Measurements from ENCODE around the gene PTH1R.

Gene PTH1R

GRCh38 chr3:46853441-46854415 lies 23.8 kb upstream of the PTH1R start:
- DNase-seq (ENCODE audit: low spot score), result no peak
- no peak for TF ChIP-seq CTCF (IDR thresholded peaks at IDR 0.05; ENCODE audit: extremely low read depth, insufficient read depth, missing control alignments)
- in situ Hi-C loops (cut with MboI; ENCODE audit: low pct_unique_long_range_greater_than_20kb, low sequenced_read_pairs, unreplicated experiment), result no loop called here

- in situ Hi-C loops (cut with MboI; ENCODE audit: low pct_unique_long_range_greater_than_20kb, low sequenced_read_pairs, unreplicated experiment), result no loop called here
- no peak for TF ChIP-seq CTCF (IDR thresholded peaks at IDR 0.05; ENCODE audit: extremely low read depth, insufficient read depth, missing control alignments)
- no peak for DNase-seq (ENCODE audit: low spot score)
Measured at GRCh38 chr3:46854555-46854991, 22.9 kb upstream of the PTH1R start.

GRCh38 chr3:46856576-46857471 lies 20.7 kb upstream of the PTH1R start:
- in situ Hi-C loops (cut with MboI; ENCODE audit: low pct_unique_long_range_greater_than_20kb, low sequenced_read_pairs, unreplicated experiment), result no loop called here
- no peak for TF ChIP-seq CTCF (IDR thresholded peaks at IDR 0.05; ENCODE audit: extremely low read depth, insufficient read depth, missing control alignments)
- DNase-seq (ENCODE audit: low spot score), result no peak

GRCh38 chr3:46857485-46858341 lies 19.8 kb upstream of the PTH1R start:
- TF ChIP-seq CTCF (IDR thresholded peaks at IDR 0.05; ENCODE audit: extremely low read depth, insufficient read depth, missing control alignments), result no peak
- in situ Hi-C loops (cut with MboI; ENCODE audit: low pct_unique_long_range_greater_than_20kb, low sequenced_read_pairs, unreplicated experiment), result no loop called here
- DNase-seq (ENCODE audit: low spot score), result no peak

GRCh38 chr3:46858456-46858855 lies 19.1 kb upstream of the PTH1R start:
- DNase-seq (ENCODE audit: low spot score), result no peak
- TF ChIP-seq CTCF (IDR thresholded peaks at IDR 0.05; ENCODE audit: extremely low read depth, insufficient read depth, missing control alignments), result no peak
- in situ Hi-C loops (cut with MboI; ENCODE audit: low pct_unique_long_range_greater_than_20kb, low sequenced_read_pairs, unreplicated experiment), result no loop called here
